ENCODE results near the gene MYBPH. TPM values are rescaled to one million over a fixed set of nuclear protein-coding genes. Genes with fewer than 3 reads are reported as not detected.

MYBPH gene
- total RNA-seq, 1 experiment from 2014 or later, result not detected

DNA sequence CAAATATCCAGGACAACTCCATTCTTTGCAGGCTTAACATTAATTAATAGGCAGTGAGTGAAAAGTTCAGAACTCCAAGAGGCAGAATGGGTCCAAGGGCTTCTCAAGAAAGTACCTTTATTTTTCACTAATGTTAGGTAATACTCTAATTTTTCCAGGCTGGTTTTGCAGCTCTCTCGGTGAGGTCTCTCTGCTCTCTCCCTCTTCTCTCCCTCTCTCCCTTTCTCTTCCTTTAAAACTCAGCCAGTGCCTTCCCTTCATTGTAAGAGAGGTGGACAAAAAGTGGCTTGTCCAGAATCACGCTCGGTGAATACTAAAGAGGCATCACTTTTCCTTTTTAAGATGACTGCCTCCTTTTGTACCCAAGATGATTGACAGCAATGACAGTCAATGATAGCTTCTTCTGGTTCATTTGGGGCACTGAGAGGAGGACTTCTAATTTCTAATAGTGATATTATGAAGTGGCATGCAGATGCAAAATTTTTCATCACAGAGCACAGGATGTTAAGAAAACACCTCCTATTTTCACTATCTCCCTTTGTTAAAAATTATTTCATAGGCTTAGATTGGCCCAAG is 12.2 kb upstream of the MYBPH start:
- H3K4me2 ChIP-seq (ENCODE audit: insufficient read depth, insufficient read length, low read length), result no peak overlapping the region
- Mint-ChIP-seq H3K4me3 (no peak overlapping the region), H3K27ac (no peak overlapping the region; a peak in 1 of 7 replicates), H3K4me1 (peaks cover 29 to 36% of the 10 kb centered on the region in 2 experiments), H3K9me3 (no peaks in the 10 kb centered on the region; a peak in 2 of 5 replicates), H3K36me3 (ENCODE audit: insufficient read depth in 1 of 3, low read depth in 3 of 3) (no peaks in the 10 kb centered on the region), H3K27me3 (ENCODE audit: low read depth) (no peaks in the 10 kb centered on the region; the same call in 1 of the 2 replicates)
- H3K4me1 ChIP-seq (ENCODE audit: insufficient read depth, low read length), result peaks cover 6% of the 10 kb centered on the region; the same call in 1 of the 2 replicates
- H3K9ac ChIP-seq (ENCODE audit: extremely low read depth, insufficient read length, low read length), result no peak overlapping the region
- H4K5ac ChIP-seq (ENCODE audit: insufficient read length, low read depth, low read length), result no peak overlapping the region
- no peak overlapping the region for H4K91ac ChIP-seq (ENCODE audit: insufficient read length, low read depth, low read length)
- no peak overlapping the region for H2BK12ac ChIP-seq (ENCODE audit: insufficient read length, low read depth, low read length)
- no peak overlapping the region for H2BK20ac ChIP-seq (ENCODE audit: low read depth, low read length, poor library complexity, severe bottlenecking)
- H3K56ac ChIP-seq (ENCODE audit: insufficient read length, low read depth, low read length), result no peak overlapping the region
- H3K27ac ChIP-seq (ENCODE audit: insufficient read length, low read depth, low read length), result no peak overlapping the region
- H3K18ac ChIP-seq (ENCODE audit: insufficient read length, low read depth, low read length), result no peak overlapping the region
- H2BK120ac ChIP-seq (ENCODE audit: low read depth, low read length, poor library complexity, severe bottlenecking), result no peak overlapping the region
- H3T11ph ChIP-seq (ENCODE audit: low read length), result no peak overlapping the region
- no peak overlapping the region for H2AK5ac ChIP-seq (ENCODE audit: insufficient read length, low read length)
- H2BK5ac ChIP-seq (ENCODE audit: insufficient read length, low read length), result no peak overlapping the region
- no peak overlapping the region for H4K8ac ChIP-seq (replicated peaks; ENCODE audit: insufficient read length, low read depth, low read length)
- H3K4ac ChIP-seq (ENCODE audit: low read depth, low read length), result no peak overlapping the region
- no peaks in the 10 kb centered on the region for H3K79me2 ChIP-seq (ENCODE audit: insufficient read depth, low read length)
- H2AFZ ChIP-seq (ENCODE audit: low read length), result no peak overlapping the region
- H3K23me2 ChIP-seq (ENCODE audit: insufficient read length, low read depth, low read length, poor library complexity, severe bottlenecking), result peaks cover 3% of the 10 kb centered on the region
- H3K79me1 ChIP-seq (ENCODE audit: insufficient read depth, low read depth, low read length, poor library complexity, severe bottlenecking), result no peaks in the 10 kb centered on the region
- no peaks in the 10 kb centered on the region for H3K27me3 ChIP-seq (ENCODE audit: insufficient read depth, low read length)
- H3K14ac ChIP-seq (ENCODE audit: insufficient read depth, low read length), result no peak overlapping the region
- no peak for DNase-seq
- no peak overlapping the region for H2BK15ac ChIP-seq (ENCODE audit: low read depth, low read length)
- no peaks in the 10 kb centered on the region for H3K9me3 ChIP-seq (ENCODE audit: control insufficient read depth, low read depth, low read length)
- H3K23ac ChIP-seq (ENCODE audit: insufficient read length, low read depth, low read length), result no peak overlapping the region
- TF ChIP-seq, protein P1, sequence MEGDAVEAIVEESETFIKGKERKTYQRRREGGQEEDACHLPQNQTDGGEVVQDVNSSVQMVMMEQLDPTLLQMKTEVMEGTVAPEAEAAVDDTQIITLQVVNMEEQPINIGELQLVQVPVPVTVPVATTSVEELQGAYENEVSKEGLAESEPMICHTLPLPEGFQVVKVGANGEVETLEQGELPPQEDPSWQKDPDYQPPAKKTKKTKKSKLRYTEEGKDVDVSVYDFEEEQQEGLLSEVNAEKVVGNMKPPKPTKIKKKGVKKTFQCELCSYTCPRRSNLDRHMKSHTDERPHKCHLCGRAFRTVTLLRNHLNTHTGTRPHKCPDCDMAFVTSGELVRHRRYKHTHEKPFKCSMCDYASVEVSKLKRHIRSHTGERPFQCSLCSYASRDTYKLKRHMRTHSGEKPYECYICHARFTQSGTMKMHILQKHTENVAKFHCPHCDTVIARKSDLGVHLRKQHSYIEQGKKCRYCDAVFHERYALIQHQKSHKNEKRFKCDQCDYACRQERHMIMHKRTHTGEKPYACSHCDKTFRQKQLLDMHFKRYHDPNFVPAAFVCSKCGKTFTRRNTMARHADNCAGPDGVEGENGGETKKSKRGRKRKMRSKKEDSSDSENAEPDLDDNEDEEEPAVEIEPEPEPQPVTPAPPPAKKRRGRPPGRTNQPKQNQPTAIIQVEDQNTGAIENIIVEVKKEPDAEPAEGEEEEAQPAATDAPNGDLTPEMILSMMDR (conservative IDR thresholded peaks at IDR 0.05), result no peak
- WGBS (ENCODE audit: extremely low coverage, insufficient read length, low lambda C conversion rate), result no CpG with 5 or more reads among the region's 3 CpGs
- no peaks in the 10 kb centered on the region for H4K20me1 ChIP-seq (ENCODE audit: control insufficient read depth, insufficient read depth, insufficient read length)

Measured in H9 (cell line).